Body of pancreas (tissue), 4 donors: ENCODE results near the gene TNFRSF9.
"Not testable (repeated sequence)": the region's sequence is repeated elsewhere in the genome, so short reads cannot be mapped to it uniquely, and the experiment has no call there.

Experiments used
- POLR2A ChIP-seq, 3 donors: fragments of 450-650 bp; IDR thresholded peaks; one replicate each; pipeline ENCODE4 v1.6.1; 2016; ENCODE audit warnings: antibody characterized with exemption in 3 of 3, mild to moderate bottlenecking in 2 of 3
- TF ChIP-seq, protein P1 (sequence below), 7 experiments: fragments of 450-650 bp in 4 of 7; fragments of 200-600 bp in 3 of 7; sonication (generic) in 3 of 7; IDR thresholded peaks; one replicate each; pipeline ENCODE4 v1.5.1; 2016 to 2019; ENCODE audit warnings: antibody characterized with exemption in 7 of 7

DNA sequence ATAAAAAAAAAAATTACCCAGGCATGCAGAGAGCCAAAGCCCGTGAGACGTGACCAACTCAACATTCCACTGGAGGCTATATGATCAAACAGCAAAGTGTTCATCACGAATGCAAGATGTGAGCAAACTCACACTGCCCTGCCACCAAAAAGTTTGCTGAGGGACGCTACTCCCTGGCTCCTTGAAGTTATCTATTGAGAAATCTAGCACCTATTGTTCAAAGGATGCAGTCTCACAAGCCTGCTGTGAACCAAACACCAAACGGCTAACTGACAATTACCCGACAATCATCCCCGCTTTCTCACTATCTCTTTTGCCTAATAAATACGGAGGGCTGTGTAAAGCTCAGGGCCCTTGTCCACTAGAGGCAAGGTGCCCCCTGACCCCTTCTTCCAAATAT lies 13.6 kb downstream of the TNFRSF9 start:
- TF ChIP-seq, protein P1, sequence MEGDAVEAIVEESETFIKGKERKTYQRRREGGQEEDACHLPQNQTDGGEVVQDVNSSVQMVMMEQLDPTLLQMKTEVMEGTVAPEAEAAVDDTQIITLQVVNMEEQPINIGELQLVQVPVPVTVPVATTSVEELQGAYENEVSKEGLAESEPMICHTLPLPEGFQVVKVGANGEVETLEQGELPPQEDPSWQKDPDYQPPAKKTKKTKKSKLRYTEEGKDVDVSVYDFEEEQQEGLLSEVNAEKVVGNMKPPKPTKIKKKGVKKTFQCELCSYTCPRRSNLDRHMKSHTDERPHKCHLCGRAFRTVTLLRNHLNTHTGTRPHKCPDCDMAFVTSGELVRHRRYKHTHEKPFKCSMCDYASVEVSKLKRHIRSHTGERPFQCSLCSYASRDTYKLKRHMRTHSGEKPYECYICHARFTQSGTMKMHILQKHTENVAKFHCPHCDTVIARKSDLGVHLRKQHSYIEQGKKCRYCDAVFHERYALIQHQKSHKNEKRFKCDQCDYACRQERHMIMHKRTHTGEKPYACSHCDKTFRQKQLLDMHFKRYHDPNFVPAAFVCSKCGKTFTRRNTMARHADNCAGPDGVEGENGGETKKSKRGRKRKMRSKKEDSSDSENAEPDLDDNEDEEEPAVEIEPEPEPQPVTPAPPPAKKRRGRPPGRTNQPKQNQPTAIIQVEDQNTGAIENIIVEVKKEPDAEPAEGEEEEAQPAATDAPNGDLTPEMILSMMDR (IDR thresholded peaks at IDR 0.05) = not testable (repeated sequence)
- not testable (repeated sequence) for TF ChIP-seq POLR2A (IDR thresholded peaks at IDR 0.05)
